Measurements from ENCODE around the gene ASB8. TPM values are rescaled to one million over a fixed set of nuclear protein-coding genes. Genes with fewer than 3 reads are reported as not detected.

Gene ASB8
- total and polyA plus RNA-seq, 2 donors (not counting 1 experiment from before 2014, with no cell fraction given) = 23.8 to 35.0 TPM

- Histone ChIP-seq H3K4me2 (ENCODE audit: extremely low read depth, insufficient read depth, low read length) (no peak overlapping the region), H3K9ac (ENCODE audit: insufficient read depth, low read length) (no peak overlapping the region), H3K27me3 (ENCODE audit: control insufficient read depth, insufficient read depth, low read length) (no peaks in the 10 kb centered on the region), H3K79me2 (ENCODE audit: control insufficient read depth, insufficient read depth, low read length) (no peaks in the 10 kb centered on the region), H4K20me1 (ENCODE audit: control insufficient read depth, extremely low read depth, insufficient read depth, low read length) (no peaks in the 10 kb centered on the region), H3K27ac (ENCODE audit: insufficient read depth, low read length) (no peak overlapping the region), H2AFZ (ENCODE audit: low read length) (no peak overlapping the region), H3K36me3 (ENCODE audit: control insufficient read depth, insufficient read depth, low read length) (peaks cover 16% of the 10 kb centered on the region), H3K4me3 (replicated peaks in 1 of 4; ENCODE audit: control extremely low read depth in 1 of 4, insufficient read depth in 1 of 4, low read depth in 3 of 4, low read length in 4 of 4) (no peak overlapping the region), H3K9me3 (ENCODE audit: control insufficient read depth, insufficient read depth, low read depth, low read length) (no peaks in the 10 kb centered on the region), H3K4me1 (ENCODE audit: control insufficient read depth, extremely low read depth, insufficient read depth, low read length) (no peaks in the 10 kb centered on the region)
- TF ChIP-seq CTCF (conservative IDR thresholded peaks at IDR 0.05 in 1 of 2, IDR thresholded peaks at IDR 0.05 in 1 of 2; ENCODE audit: low read depth in 1 of 2, low read length in 2 of 2) (no peak), EZH2 (IDR thresholded peaks at IDR 0.05; ENCODE audit: low read length, missing control alignments) (no peak)
- no peak for DNase-seq (ENCODE audit: low read depth in 2 of 2)
Measured at GRCh38 chr12:48142818-48143674, 14.3 kb downstream of the ASB8 start.

- no peak for DNase-seq (ENCODE audit: low read depth in 2 of 2)
- no peaks in the 10 kb centered on the region for H3K79me2 ChIP-seq (ENCODE audit: control insufficient read depth, insufficient read depth, low read length)
- TF ChIP-seq EZH2 (IDR thresholded peaks at IDR 0.05; ENCODE audit: low read length, missing control alignments) = no peak
- TF ChIP-seq CTCF (conservative IDR thresholded peaks at IDR 0.05 in 1 of 2, IDR thresholded peaks at IDR 0.05 in 1 of 2; ENCODE audit: low read depth in 1 of 2, low read length in 2 of 2) = no peak
- peaks cover 19% of the 10 kb centered on the region for H3K36me3 ChIP-seq (ENCODE audit: control insufficient read depth, insufficient read depth, low read length)
- H3K4me1 ChIP-seq (ENCODE audit: control insufficient read depth, extremely low read depth, insufficient read depth, low read length) = no peaks in the 10 kb centered on the region
- no peak overlapping the region for H3K9ac ChIP-seq (ENCODE audit: insufficient read depth, low read length)
- no peak overlapping the region for H3K27ac ChIP-seq (ENCODE audit: insufficient read depth, low read length)
- H3K4me2 ChIP-seq (ENCODE audit: extremely low read depth, insufficient read depth, low read length) = no peak overlapping the region
- no peak overlapping the region for H3K4me3 ChIP-seq (replicated peaks in 1 of 4; ENCODE audit: control extremely low read depth in 1 of 4, insufficient read depth in 1 of 4, low read depth in 3 of 4, low read length in 4 of 4)
- no peaks in the 10 kb centered on the region for H4K20me1 ChIP-seq (ENCODE audit: control insufficient read depth, extremely low read depth, insufficient read depth, low read length)
- no peaks in the 10 kb centered on the region for H3K9me3 ChIP-seq (ENCODE audit: control insufficient read depth, insufficient read depth, low read depth, low read length)
- no peak overlapping the region for H2AFZ ChIP-seq (ENCODE audit: low read length)
- no peaks in the 10 kb centered on the region for H3K27me3 ChIP-seq (ENCODE audit: control insufficient read depth, insufficient read depth, low read length)
Measured at GRCh38 chr12:48135027-48135426, 22.3 kb downstream of the ASB8 start.

- H3K9me3 ChIP-seq (ENCODE audit: control insufficient read depth, insufficient read depth, low read depth, low read length) = no peaks in the 10 kb centered on the region
- peaks cover 16% of the 10 kb centered on the region for H3K36me3 ChIP-seq (ENCODE audit: control insufficient read depth, insufficient read depth, low read length)
- no peak overlapping the region for H3K4me2 ChIP-seq (ENCODE audit: extremely low read depth, insufficient read depth, low read length)
- no peaks in the 10 kb centered on the region for H3K79me2 ChIP-seq (ENCODE audit: control insufficient read depth, insufficient read depth, low read length)
- TF ChIP-seq EZH2 (IDR thresholded peaks at IDR 0.05; ENCODE audit: low read length, missing control alignments) (no peak), CTCF (conservative IDR thresholded peaks at IDR 0.05 in 1 of 2, IDR thresholded peaks at IDR 0.05 in 1 of 2; ENCODE audit: low read depth in 1 of 2, low read length in 2 of 2) (no peak)
- no peaks in the 10 kb centered on the region for H4K20me1 ChIP-seq (ENCODE audit: control insufficient read depth, extremely low read depth, insufficient read depth, low read length)
- no peaks in the 10 kb centered on the region for H3K27me3 ChIP-seq (ENCODE audit: control insufficient read depth, insufficient read depth, low read length)
- no peak for DNase-seq (ENCODE audit: low read depth in 2 of 2)
- H3K4me1 ChIP-seq (ENCODE audit: control insufficient read depth, extremely low read depth, insufficient read depth, low read length) = no peaks in the 10 kb centered on the region
- H3K4me3 ChIP-seq (replicated peaks in 1 of 4; ENCODE audit: control extremely low read depth in 1 of 4, insufficient read depth in 1 of 4, low read depth in 3 of 4, low read length in 4 of 4) = no peak overlapping the region
- no peak overlapping the region for H2AFZ ChIP-seq (ENCODE audit: low read length)
- H3K9ac ChIP-seq (ENCODE audit: insufficient read depth, low read length) = no peak overlapping the region
- no peak overlapping the region for H3K27ac ChIP-seq (ENCODE audit: insufficient read depth, low read length)
Measured at GRCh38 chr12:48132826-48133225, 24.5 kb downstream of the ASB8 start.

Measured in fibroblast of lung (primary cell).